ENCODE measurements around the gene MACF1.

GRCh38 chr1:39379187-39379586, 174.7 kb downstream of the MACF1 start:
- no peak for TF ChIP-seq CTCF (IDR thresholded peaks at IDR 0.05)
- no peak for TF ChIP-seq EP300 (IDR thresholded peaks at IDR 0.05)
- no peak for TF ChIP-seq POLR2AphosphoS5 (IDR thresholded peaks at IDR 0.05)

All from esophagus muscularis mucosa (tissue), 4 donors.